PFSK-1 (cell line): ENCODE data around the gene ZNF512B.
A peak's percentile ranks its signal among the peaks of the same experiment; 100 is the strongest.

ENCODE experiments used
- FOXP2 ChIP-seq: optimal IDR thresholded peaks from 2 replicates; pipeline ENCODE3; 2011; ENCODE audit warnings: borderline replicate concordance, control low read depth, inconsistent platforms; ENCODE audit not compliant: insufficient read depth; ENCODE audit errors: extremely low read length, extremely low read depth
- POLR2AphosphoS5 ChIP-seq: IDR thresholded peaks from 2 replicates; pipeline ENCODE4 v1.6.1; 2012; ENCODE audit warnings: low read depth, mild to moderate bottlenecking, control low read depth, low read length, moderate library complexity
- SIN3A ChIP-seq: IDR thresholded peaks from 2 replicates; pipeline ENCODE4 v1.6.1; 2012; ENCODE audit warnings: mild to moderate bottlenecking, low read length, moderate library complexity, borderline replicate concordance; ENCODE audit not compliant: insufficient read depth
- TAF1 ChIP-seq: IDR thresholded peaks from 2 replicates; pipeline ENCODE4 v1.6.1; 2012; ENCODE audit warnings: low read length, control low read depth, borderline replicate concordance; ENCODE audit not compliant: insufficient read depth
- TF ChIP-seq, protein P1 (sequence below), 2 experiments: IDR thresholded peaks; 2 replicates each; pipeline versions ENCODE4 v1.6.1 to v1.8.0; 2011 to 2012; ENCODE audit warnings: low read depth in 2 of 2, low read length in 2 of 2, control low read depth in 1 of 2, inconsistent platforms in 1 of 2, mild to moderate bottlenecking in 1 of 2, moderate library complexity in 1 of 2; ENCODE audit not compliant: insufficient read depth in 1 of 2

The ZNF512B gene

DNA sequence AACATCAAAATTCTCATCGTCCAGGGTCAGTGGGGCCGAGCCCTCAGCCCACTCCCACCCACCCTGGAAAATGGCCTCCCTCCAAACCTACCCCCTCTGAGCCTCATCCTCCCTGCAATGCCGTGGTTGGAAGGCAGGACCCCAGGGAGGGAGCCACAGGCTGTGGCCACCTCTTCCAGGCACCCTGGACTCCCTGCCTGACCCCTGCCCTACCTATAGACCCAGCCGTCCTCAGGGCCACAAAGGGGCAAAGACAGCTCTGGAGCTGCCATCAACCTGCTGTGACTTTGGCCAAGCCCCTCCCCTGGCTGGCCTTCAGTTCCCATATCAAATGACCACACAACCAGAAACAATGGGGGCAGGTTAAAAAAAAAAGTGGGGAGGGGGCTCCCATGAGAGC is 11.3 kb downstream of the ZNF512B start:
- TF ChIP-seq POLR2AphosphoS5, result no peak

DNA sequence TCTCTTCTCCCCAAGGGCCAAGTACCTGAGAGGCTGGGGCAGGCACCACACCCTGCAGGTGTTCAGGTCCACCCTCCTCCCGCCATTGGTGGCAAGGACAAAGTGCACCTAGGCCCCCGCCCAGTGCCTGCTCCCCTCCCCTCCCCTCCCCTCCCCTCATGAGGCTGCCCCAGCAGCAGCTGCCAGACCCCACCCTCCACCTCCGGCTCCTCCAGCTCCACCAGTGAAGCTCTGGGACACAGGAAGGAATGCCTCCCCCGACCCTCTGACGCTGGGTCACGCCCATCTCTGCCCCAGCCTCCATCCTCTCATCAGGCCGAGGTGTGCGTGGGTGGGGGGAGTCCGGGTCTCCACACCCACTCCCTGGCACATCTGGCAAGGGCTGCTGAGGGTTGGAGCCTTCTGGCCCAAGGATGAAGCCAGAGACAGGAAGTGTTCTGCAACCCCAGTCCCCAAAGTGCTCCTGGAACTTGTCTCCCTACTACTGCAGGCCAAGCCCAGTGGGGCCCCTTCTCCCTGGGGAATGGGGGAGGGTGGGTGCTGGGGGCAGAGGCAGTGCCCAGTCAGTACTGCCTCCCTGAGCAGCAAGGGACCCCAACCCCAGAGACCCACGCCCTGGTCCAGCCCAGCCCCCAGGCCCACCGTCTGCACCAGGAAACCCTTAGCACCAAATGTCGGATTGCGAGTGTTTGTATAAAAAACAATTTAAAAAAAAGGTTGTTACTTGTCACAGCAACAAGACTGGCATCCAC is 11.9 kb downstream of the ZNF512B start:
- TF ChIP-seq, protein P1, sequence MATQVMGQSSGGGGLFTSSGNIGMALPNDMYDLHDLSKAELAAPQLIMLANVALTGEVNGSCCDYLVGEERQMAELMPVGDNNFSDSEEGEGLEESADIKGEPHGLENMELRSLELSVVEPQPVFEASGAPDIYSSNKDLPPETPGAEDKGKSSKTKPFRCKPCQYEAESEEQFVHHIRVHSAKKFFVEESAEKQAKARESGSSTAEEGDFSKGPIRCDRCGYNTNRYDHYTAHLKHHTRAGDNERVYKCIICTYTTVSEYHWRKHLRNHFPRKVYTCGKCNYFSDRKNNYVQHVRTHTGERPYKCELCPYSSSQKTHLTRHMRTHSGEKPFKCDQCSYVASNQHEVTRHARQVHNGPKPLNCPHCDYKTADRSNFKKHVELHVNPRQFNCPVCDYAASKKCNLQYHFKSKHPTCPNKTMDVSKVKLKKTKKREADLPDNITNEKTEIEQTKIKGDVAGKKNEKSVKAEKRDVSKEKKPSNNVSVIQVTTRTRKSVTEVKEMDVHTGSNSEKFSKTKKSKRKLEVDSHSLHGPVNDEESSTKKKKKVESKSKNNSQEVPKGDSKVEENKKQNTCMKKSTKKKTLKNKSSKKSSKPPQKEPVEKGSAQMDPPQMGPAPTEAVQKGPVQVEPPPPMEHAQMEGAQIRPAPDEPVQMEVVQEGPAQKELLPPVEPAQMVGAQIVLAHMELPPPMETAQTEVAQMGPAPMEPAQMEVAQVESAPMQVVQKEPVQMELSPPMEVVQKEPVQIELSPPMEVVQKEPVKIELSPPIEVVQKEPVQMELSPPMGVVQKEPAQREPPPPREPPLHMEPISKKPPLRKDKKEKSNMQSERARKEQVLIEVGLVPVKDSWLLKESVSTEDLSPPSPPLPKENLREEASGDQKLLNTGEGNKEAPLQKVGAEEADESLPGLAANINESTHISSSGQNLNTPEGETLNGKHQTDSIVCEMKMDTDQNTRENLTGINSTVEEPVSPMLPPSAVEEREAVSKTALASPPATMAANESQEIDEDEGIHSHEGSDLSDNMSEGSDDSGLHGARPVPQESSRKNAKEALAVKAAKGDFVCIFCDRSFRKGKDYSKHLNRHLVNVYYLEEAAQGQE (IDR thresholded peaks at IDR 0.05; ENCODE audit: insufficient read depth in 1 of 2, low read depth in 2 of 2, low read length in 2 of 2), result no peak
- TF ChIP-seq POLR2AphosphoS5 (no peak), TAF1 (no peak), SIN3A (no peak), FOXP2 (no peak)

DNA sequence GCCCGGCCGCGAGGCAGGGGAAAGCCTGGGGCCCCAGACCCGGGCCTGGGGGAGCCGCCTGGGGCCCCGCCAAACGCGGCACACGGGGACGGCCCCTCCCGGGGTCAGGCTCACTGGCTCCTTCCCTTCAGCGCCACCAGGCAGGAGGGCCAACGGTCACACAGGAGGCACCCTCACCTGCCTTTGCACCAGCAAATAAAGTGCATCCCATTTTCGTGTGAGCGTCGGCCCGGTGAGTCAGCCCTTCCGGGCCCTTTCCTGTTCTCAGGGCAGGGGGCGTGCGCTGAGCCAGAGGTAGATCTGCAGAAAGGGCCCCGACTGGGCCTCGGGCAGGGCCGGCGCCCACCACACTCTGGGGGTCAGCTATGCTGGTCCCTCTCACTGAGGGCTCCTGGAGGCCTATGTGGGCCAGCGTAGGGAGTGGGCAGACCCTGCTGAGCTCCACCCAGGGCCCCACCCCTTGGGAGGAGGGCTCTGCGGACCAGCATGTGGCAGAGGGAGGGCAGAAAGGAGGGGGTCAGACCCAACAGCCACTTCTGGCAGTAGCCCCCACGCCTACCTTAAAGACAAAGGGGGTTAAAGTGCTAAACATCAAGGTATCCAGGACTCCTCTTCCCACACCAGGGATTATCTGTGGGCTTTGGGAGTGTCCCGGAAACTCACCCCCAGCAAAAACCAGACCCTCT is 12.6 kb downstream of the ZNF512B start:
- TF ChIP-seq, protein P1 (IDR thresholded peaks at IDR 0.05; ENCODE audit: insufficient read depth in 1 of 2, low read depth in 2 of 2, low read length in 2 of 2), result no peak
- TF ChIP-seq FOXP2 (no peak), TAF1 (no peak), SIN3A (no peak), POLR2AphosphoS5 (no peak; the same call in none of the 2 replicates)

DNA sequence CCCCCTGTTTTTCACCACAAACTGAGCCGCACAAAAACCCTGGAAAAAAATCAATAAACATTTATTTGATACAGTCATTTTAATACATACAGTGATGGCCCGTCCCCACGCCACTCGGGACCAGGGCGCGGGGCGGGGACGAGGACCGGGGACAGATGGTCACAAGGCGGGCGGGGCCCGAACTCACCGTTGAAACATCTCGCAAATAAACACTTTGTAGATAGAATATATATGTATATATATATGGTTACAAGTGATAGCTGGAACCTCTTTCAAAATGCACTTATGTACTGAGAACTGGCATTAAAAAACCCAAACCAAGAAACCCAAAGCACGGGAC is 13.1 kb downstream of the ZNF512B start:
- TF ChIP-seq, protein P1 (IDR thresholded peaks at IDR 0.05; ENCODE audit: insufficient read depth in 1 of 2, low read depth in 2 of 2, low read length in 2 of 2), result no peak
- no peak for TF ChIP-seq SIN3A
- no peak for TF ChIP-seq POLR2AphosphoS5
- no peak for TF ChIP-seq TAF1
- TF ChIP-seq FOXP2, result no peak

DNA sequence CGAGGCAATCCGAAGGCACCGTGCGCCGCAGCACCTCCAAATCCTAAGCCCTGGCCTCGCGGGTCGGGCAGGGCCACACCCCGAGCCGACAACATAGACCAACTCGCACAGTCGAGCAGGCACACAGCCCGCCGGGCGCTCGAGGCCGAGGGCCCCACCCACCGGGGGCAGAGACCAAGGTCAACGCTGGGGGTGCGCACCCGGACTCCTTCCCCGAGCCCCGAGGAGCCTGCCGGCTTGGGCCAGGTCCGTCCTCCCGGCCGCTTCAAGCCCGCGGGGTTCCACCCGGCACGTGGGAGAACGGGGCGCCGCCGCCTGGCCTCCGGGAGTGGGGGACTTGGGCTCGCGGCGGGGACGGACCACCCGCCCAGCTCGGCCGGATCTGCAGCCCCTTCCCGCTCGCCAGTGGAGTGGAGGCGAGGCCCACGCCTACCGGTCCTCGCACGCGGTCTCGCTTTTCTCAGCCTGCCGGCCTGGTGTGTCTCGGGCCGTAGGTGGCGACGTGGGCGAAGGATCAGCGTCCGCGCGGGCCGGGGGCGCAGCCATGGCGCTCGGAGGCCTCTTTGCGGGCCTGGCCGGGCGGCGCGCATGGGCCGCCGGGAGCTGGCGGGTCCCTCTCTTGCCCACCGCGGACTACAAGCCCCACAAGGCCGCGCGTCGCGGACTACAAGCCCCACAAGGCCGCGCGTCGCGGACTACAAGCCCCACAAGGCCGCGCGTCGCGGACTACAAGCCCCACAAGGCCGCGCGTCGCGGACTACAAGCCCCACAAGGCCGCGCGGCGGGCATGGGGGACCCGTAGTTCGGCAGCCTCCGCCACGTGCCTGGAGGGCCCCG is 13.7 kb downstream of the ZNF512B start, which contains the start of gene UCKL1:
TSS of gene UCKL1 (minus strand) at position 590 of the 837 bp plus-strand sequence. CDS start at position 546, 44 bp downstream.
- TF ChIP-seq, protein P1 (IDR thresholded peaks at IDR 0.05; ENCODE audit: insufficient read depth in 1 of 2, low read depth in 2 of 2, low read length in 2 of 2), result no peak
- 0 out of 2 replicates have a peak, but pooled peaks have one; percentile 33 for TF ChIP-seq TAF1
- no peak for TF ChIP-seq FOXP2
- no peak; the same call in 1 of the 2 replicates for TF ChIP-seq SIN3A
- TF ChIP-seq POLR2AphosphoS5, result peak; percentile 74; the same call in 1 of the 2 replicates
